Measurements from ENCODE around the gene HSPG2. TPM values are rescaled to one million over a fixed set of nuclear protein-coding genes. Genes with fewer than 3 reads are reported as not detected.

Gene HSPG2
- total RNA-seq, 1 experiment from 2014 or later: 35.1 TPM

GRCh38 chr1:21855257-21856096 is 81.6 kb downstream of the HSPG2 start:
- TSS peak; percentile 30 for BruUV-seq (replicated peaks)
- H3K27ac ChIP-seq (ENCODE audit: low read length): no peak overlapping the region

DNA sequence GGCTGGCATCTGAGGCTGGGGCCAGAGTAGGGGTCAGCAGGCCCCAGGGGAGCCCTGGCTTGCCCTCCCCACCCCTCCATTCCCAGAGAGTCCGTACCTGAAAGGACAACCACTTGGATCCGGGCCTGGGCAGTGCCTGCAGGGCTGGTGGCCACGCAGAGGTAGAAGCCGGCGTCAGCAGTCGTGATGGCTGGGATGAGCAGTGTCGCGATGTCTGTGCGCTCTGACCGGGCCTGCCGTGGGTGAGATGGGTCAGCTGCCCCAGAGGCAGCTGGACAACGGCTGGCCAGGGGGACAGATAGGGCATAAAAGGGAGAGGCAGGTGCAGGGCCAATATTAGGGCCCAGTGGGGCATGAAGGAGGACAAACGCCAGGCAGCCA is 82.4 kb downstream of the HSPG2 start:
- H3K9me3 ChIP-seq (ENCODE audit: low read length): no peaks in the 10 kb centered on the region
- no peak for TF ChIP-seq CTCF (conservative IDR thresholded peaks at IDR 0.05; ENCODE audit: low read depth, low read length)
- no peak for TF ChIP-seq EZH2 (IDR thresholded peaks at IDR 0.05; ENCODE audit: low read length, unreplicated experiment)
- TF ChIP-seq EZH2phosphoT487 (IDR thresholded peaks at IDR 0.05; ENCODE audit: borderline replicate concordance, low read length): no peak
- DNase-seq (no peak), ATAC-seq (no peak)
- H3K4me2 ChIP-seq (ENCODE audit: low read length): no peak overlapping the region
- ChIA-PET POLR2A (ENCODE audit: unreplicated experiment) (no interaction called here), CTCF (no interaction called here)
- H3F3A ChIP-seq (ENCODE audit: low read length, unreplicated experiment): no peaks in the 10 kb centered on the region
- H2AFZ ChIP-seq (ENCODE audit: low read length): no peak overlapping the region
- no peaks in the 10 kb centered on the region for H3K4me1 ChIP-seq (ENCODE audit: insufficient read depth, low read length)
- intact Hi-C loops (cut with micrococcal nuclease): no loop called here
- peaks cover 10% of the 10 kb centered on the region; the same call in 1 of the 2 replicates for H3K36me3 ChIP-seq (ENCODE audit: low read depth, low read length)
- H4K20me1 ChIP-seq (ENCODE audit: low read length): no peaks in the 10 kb centered on the region
- no peak overlapping the region for H3K4me3 ChIP-seq (ENCODE audit: low read length)
- H3K27ac ChIP-seq (ENCODE audit: low read length): no peak overlapping the region
- H3K9me2 ChIP-seq (replicated peaks; ENCODE audit: low read length): no peaks in the 10 kb centered on the region
- H3K9ac ChIP-seq (ENCODE audit: low read length): no peak overlapping the region
- no peaks in the 10 kb centered on the region for H3K79me2 ChIP-seq (ENCODE audit: low read length)
- BruUV-seq (replicated peaks): no TSS peak
- no peaks in the 10 kb centered on the region for H3K27me3 ChIP-seq (ENCODE audit: low read length)

More at GRCh38 chr1:21855257-21856096, 81.6 kb downstream of the HSPG2 start:
- no peaks in the 10 kb centered on the region for H3K27me3 ChIP-seq (ENCODE audit: low read length)
- ATAC-seq (peak; percentile 54), DNase-seq (peak; percentile 6)
- H3F3A ChIP-seq (ENCODE audit: low read length, unreplicated experiment): no peaks in the 10 kb centered on the region
- no peaks in the 10 kb centered on the region for H3K9me3 ChIP-seq (ENCODE audit: low read length)
- H4K20me1 ChIP-seq (ENCODE audit: low read length): no peaks in the 10 kb centered on the region
- TF ChIP-seq EZH2 (IDR thresholded peaks at IDR 0.05; ENCODE audit: low read length, unreplicated experiment) (no peak), CTCF (conservative IDR thresholded peaks at IDR 0.05; ENCODE audit: low read depth, low read length) (no peak), EZH2phosphoT487 (IDR thresholded peaks at IDR 0.05; ENCODE audit: borderline replicate concordance, low read length) (no peak)
- H3K4me3 ChIP-seq (ENCODE audit: low read length): no peak overlapping the region
- ChIA-PET CTCF (no interaction called here), POLR2A (ENCODE audit: unreplicated experiment) (no interaction called here)
- H3K79me2 ChIP-seq (ENCODE audit: low read length): no peaks in the 10 kb centered on the region
- no peak overlapping the region for H3K9ac ChIP-seq (ENCODE audit: low read length)
- no peaks in the 10 kb centered on the region for H3K4me1 ChIP-seq (ENCODE audit: insufficient read depth, low read length)
- no peak overlapping the region for H3K4me2 ChIP-seq (ENCODE audit: low read length)
- H3K36me3 ChIP-seq (ENCODE audit: low read depth, low read length): peaks cover 10% of the 10 kb centered on the region; the same call in 1 of the 2 replicates
- H3K9me2 ChIP-seq (replicated peaks; ENCODE audit: low read length): no peaks in the 10 kb centered on the region
- intact Hi-C loops (cut with micrococcal nuclease): no loop called here
- no peak overlapping the region for H2AFZ ChIP-seq (ENCODE audit: low read length)

DNA sequence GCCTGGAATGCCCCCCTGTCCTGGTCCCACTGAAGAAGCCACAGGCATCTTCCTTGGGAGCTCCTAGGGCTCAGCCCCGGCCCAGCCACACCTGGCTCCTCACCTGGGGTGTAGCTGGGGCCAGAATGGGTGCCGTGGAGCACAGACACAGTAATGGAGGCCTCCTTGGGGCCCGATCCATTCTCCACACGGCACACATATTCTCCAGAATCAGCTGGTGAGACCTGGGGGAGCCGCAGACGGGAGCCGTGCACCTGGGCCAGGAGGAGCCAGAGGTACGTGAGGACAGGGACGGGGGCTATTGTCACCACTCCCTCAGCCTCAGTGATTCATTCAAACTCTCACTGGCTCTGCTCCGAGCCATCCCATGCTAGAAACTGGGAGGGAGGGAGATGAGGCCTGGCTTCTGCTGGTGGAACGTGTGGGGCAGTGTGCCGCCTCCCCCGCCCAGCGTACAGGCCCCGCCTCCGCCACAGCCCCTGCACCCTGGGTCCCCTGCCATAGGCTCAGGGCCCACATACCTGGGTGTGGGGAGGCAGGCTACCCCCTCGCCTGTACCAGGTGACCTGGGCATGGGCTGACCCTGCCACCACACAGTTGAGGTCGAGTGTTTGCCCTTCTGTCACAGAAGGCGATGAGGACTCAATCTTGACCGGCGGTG is 82.9 kb downstream of the HSPG2 start:
- Histone ChIP-seq H3F3A (ENCODE audit: low read length, unreplicated experiment) (no peaks in the 10 kb centered on the region), H3K9me2 (replicated peaks; ENCODE audit: low read length) (no peaks in the 10 kb centered on the region), H3K9me3 (ENCODE audit: low read length) (no peaks in the 10 kb centered on the region), H3K36me3 (ENCODE audit: low read depth, low read length) (peaks cover 10% of the 10 kb centered on the region; the same call in 1 of the 2 replicates), H4K20me1 (ENCODE audit: low read length) (no peaks in the 10 kb centered on the region), H3K4me2 (ENCODE audit: low read length) (no peak overlapping the region), H3K27me3 (ENCODE audit: low read length) (no peaks in the 10 kb centered on the region), H3K27ac (ENCODE audit: low read length) (no peak overlapping the region), H3K4me1 (ENCODE audit: insufficient read depth, low read length) (no peaks in the 10 kb centered on the region), H3K9ac (ENCODE audit: low read length) (no peak overlapping the region), H3K79me2 (ENCODE audit: low read length) (no peaks in the 10 kb centered on the region), H2AFZ (ENCODE audit: low read length) (no peak overlapping the region), H3K4me3 (ENCODE audit: low read length) (no peak overlapping the region)
- POLR2A ChIA-PET (ENCODE audit: unreplicated experiment): no interaction called here
- CTCF ChIA-PET: no interaction called here
- no TSS peak for BruUV-seq (replicated peaks)
- TF ChIP-seq CTCF (conservative IDR thresholded peaks at IDR 0.05; ENCODE audit: low read depth, low read length): no peak
- TF ChIP-seq EZH2phosphoT487 (IDR thresholded peaks at IDR 0.05; ENCODE audit: borderline replicate concordance, low read length): no peak
- TF ChIP-seq EZH2 (IDR thresholded peaks at IDR 0.05; ENCODE audit: low read length, unreplicated experiment): no peak
- ATAC-seq (no peak), DNase-seq (no peak)
- intact Hi-C loops (cut with micrococcal nuclease): no loop called here

All from PC-3 (cell line).